Peyer's patch (tissue), 4 donors: Measurements from ENCODE around the gene DIP2A.

Source experiments
- CTCF ChIP-seq, 6 experiments: fragments of 450-650 bp in 4 of 6; fragments of 200-600 bp in 2 of 6; sonication (generic) in 1 of 6; IDR thresholded peaks; one replicate each; pipeline ENCODE4 v1.5.1; 2017 to 2019; ENCODE audit warnings: antibody characterized with exemption in 6 of 6, mild to moderate bottlenecking in 3 of 6, moderate library complexity in 1 of 6
- POLR2A ChIP-seq, 2 donors: fragments of 450-650 bp; IDR thresholded peaks; one replicate each; pipeline ENCODE4 v1.5.1; 2017; ENCODE audit warnings: antibody characterized with exemption in 2 of 2, mild to moderate bottlenecking in 2 of 2, moderate library complexity in 2 of 2

- TF ChIP-seq CTCF (IDR thresholded peaks at IDR 0.05) (no peak), POLR2A (IDR thresholded peaks at IDR 0.05) (no peak)
Measured at GRCh38 chr21:46544003-46544402, 85.3 kb downstream of the DIP2A start.
